Stimulated activated CD4-positive, alpha-beta T cell treated with anti-CD3 and anti-CD28 coated beads, Interleukin-1b, Interleukin-23, amount 100 ng/mL, for 48 hours (primary cell): Measurements from ENCODE around the gene GRID2.
"Not testable (repeated sequence)": the region's sequence is repeated elsewhere in the genome, so short reads cannot be mapped to it uniquely, and the experiment has no call there.

Experiments
- DNase-seq: peaks from one replicate; pipeline ENCODE4 v3.0.0-alpha.2; 2020

Gene GRID2

GRCh38 chr4:93346840-93347239, 1043.1 kb downstream of the GRID2 start:
- no peak for DNase-seq

- DNase-seq: no peak
Measured at GRCh38 chr4:93348896-93349295, 1045.1 kb downstream of the GRID2 start.

GRCh38 chr4:93351846-93352245, 1048.1 kb downstream of the GRID2 start:
- DNase-seq: no peak

GRCh38 chr4:93355411-93355810, 1051.6 kb downstream of the GRID2 start:
- DNase-seq: no peak

- no peak for DNase-seq
Measured at GRCh38 chr4:93359586-93359985, 1055.8 kb downstream of the GRID2 start.

- DNase-seq: not testable (repeated sequence)
Measured at GRCh38 chr4:93366169-93366755, 1062.5 kb downstream of the GRID2 start.

- no peak for DNase-seq
Measured at GRCh38 chr4:93368968-93369367, 1065.2 kb downstream of the GRID2 start.

- DNase-seq: no peak
Measured at GRCh38 chr4:93370256-93370655, 1066.5 kb downstream of the GRID2 start.

GRCh38 chr4:93373893-93374860, 1070.4 kb downstream of the GRID2 start:
- DNase-seq: no peak

GRCh38 chr4:93384241-93384640, 1080.5 kb downstream of the GRID2 start:
- DNase-seq: no peak

GRCh38 chr4:93384887-93385286, 1081.1 kb downstream of the GRID2 start:
- DNase-seq: no peak

GRCh38 chr4:93394545-93395081, 1090.8 kb downstream of the GRID2 start:
- no peak for DNase-seq

- no peak for DNase-seq
Measured at GRCh38 chr4:93396272-93396671, 1092.5 kb downstream of the GRID2 start.

- no peak for DNase-seq
Measured at GRCh38 chr4:93403571-93403970, 1099.8 kb downstream of the GRID2 start.

- DNase-seq: no peak
Measured at GRCh38 chr4:93407493-93408275, 1103.9 kb downstream of the GRID2 start.

- no peak for DNase-seq
Measured at GRCh38 chr4:93409035-93409434, 1105.3 kb downstream of the GRID2 start.

- DNase-seq: no peak
Measured at GRCh38 chr4:93414041-93414550, 1110.3 kb downstream of the GRID2 start.

GRCh38 chr4:93416344-93417128, 1112.8 kb downstream of the GRID2 start:
- DNase-seq: no peak

- DNase-seq: no peak
Measured at GRCh38 chr4:93431371-93431770, 1127.6 kb downstream of the GRID2 start.

- no peak for DNase-seq
Measured at GRCh38 chr4:93433840-93434239, 1130.1 kb downstream of the GRID2 start.

- DNase-seq: no peak
Measured at GRCh38 chr4:93436000-93436626, 1132.3 kb downstream of the GRID2 start.

GRCh38 chr4:93437991-93438390, 1134.2 kb downstream of the GRID2 start:
- no peak for DNase-seq
